GM19238 (cell line): ENCODE measurements around the gene SELENOP.
"Not testable (repeated sequence)": the region's sequence is repeated elsewhere in the genome, so short reads cannot be mapped to it uniquely, and the experiment has no call there.

ENCODE experiments used
- DNase-seq: peaks from one replicate; pipeline ENCODE4 v3.0.0; 2011; ENCODE audit warnings: low spot score; ENCODE audit not compliant: insufficient read length

The SELENOP gene

GRCh38 chr5:42826757-42827515, 15.2 kb upstream of the SELENOP start:
- no peak for DNase-seq

DNA sequence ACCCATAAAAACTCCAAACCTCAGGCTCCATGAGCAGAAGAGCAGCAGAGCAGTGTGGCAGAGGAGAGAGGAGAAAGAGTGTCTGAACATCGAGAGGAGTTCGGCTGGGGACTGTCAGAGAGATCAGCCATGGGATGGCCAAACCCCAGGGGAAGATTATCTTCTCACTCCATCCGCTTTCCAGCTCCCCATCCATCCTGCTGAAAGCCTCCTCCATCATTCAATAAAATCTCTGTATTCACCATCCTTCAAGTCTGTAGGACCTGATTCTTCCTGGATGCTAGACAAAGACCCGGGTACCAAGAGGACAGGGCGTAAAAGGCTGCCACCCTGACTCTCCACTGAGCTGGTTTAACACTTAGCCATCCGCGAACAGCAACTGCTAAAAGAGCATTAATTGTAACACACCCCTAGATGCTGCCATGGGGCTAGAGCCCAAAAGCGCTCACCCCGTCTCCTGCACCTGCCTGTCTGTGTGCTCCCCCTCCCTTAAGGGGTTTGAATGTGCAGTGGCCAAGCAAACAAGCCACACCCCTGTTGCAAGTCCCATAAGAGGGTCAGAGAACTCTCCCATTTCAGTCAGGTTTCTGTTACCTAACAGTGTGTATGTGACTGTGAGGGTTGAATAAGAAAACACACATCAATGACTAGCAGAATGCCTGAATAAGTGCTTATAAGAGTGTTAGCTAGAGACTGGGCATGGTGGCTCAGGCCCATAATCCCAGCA, 13.9 kb upstream of the SELENOP start:
- DNase-seq, result no peak

DNA sequence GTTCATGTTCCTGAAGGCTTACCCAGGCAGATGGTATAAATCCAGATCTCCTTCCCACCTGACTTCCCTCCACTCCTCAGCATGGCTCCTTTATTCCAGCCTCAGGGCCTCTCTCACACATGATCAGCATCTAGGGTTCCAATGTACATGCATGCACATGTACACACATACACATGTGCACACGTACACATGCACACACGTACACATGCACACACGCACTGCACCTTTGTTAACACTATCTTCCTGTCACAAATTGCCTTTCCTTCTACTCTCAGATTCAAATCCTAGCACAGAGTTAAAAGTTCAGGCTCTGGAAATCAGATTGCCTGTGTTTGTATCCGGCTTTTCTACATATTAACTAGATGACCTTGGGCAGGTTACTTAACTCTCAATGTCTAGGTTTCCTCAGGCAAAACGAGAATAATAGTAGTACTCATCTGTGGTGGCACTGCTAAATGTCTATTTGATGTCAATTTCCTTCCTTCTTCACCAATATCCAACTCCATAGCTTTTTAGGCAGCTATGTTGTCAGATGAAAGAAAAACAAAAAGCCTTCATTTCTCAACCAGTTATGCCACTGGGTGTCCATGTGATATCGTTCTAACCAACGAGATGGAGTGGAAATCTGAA, 12.8 kb upstream of the SELENOP start:
- DNase-seq, result no peak

DNA sequence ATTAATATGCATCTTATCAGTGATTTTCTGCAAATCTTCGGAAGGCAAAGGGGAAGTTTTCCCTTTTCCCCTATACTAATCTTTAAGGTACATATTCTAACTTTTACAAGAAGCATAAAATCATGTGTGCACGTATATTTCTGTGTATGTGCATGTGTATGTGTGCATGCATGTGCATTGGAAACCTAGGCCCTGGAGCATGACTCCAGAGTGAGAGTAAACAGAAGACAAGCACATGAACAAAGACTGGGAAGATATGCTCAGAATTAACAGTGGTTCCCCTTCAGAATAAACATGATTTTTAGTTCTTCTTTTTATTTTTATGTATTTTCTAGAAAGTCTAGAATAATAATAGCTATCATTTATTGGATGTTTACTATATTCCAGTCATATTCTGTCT, 10.9 kb upstream of the SELENOP start:
- no peak for DNase-seq

DNA sequence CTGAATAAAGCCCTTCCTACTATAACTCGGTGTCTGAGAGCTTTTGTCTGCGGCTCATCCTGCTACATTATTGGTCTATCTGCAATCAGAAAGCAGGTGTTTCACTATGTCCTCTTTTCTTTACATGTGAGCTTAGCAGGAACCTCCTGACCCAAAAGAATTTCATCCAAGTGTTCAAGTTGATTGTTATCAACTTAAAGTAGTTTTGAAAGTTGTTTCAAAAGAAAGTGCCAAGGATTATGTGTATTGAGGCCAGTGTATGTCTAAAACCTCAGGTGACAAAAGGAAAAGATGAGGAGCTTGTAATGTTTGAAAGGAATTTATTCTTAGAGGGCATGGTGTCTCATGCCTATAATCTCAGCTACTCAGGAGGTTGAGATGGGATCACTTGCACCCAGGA, 8.1 kb upstream of the SELENOP start:
- no peak for DNase-seq

GRCh38 chr5:42816546-42816945, 4.9 kb upstream of the SELENOP start:
- not testable (repeated sequence) for DNase-seq

GRCh38 chr5:42813533-42813932, 1.8 kb upstream of the SELENOP start:
- no peak for DNase-seq

- DNase-seq, result no peak
Measured at GRCh38 chr5:42812620-42813019, 928 bp upstream of the SELENOP start.

DNA sequence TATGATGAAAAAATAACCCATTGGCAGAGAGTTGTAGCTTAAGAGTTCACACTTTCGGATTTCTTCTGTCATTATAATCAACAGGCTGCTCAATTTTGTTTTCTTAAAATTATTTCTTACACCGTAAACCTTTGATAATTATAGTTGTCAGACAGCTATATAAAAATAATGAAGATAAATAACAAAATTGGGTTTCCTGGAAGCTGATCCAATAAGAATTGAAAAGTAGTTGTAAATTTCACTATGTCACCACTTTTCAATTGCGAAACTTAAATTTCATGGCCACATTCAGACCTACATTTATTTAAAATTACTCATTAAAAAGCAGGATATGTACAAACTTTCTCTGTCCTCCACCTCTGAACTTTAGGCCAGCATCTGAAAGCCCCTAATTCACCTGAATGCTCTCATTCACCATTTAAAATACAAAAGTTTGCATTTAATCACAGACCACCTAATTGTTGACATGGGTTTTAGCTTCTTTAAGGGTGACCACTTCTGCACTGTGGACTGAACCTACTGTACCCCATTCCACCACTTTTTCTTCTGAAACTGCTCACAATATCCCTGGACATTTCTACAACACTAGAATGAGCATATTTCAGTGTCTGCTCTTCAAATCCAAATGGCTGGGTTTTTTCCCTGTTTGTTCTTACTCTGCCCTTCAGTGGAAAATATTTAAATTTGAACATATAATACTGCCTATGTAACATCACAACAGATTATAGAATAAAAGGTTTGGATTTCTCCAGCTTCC, 680 bp downstream of the SELENOP start:
- no peak for DNase-seq

DNA sequence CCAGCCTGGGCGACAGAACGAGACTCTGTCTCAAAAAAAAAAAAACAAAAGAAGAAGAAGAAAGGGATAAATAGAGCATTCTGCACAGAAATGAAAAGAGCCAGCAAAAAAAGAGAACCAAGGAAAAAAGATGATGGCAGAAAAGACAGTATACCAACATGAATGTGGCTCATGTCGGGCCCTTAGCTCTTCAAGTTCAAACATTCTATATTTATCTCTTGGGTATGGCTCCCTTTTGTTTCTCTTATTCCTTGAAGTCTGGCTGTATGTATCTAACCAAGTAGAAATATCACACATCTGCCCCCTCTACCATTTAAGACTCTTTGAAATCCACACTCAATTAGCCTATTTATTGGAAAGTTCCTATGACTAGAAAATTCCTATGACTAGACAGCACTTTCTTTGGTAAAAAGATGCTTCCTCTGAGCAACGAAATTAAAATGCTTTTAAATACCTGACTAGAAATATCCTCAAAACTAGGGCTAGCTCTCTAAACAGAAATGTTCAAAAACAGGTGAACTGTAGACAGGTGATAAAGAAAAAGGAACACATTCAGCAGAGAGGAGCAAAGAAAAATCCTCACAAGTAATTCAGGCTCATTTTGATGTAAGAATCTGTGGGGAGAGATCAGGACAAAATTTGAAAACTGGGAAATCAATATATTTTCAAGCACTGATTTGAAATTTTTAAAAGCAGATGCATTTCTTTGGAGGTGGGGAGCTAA, 2.6 kb downstream of the SELENOP start:
- no peak for DNase-seq

GRCh38 chr5:42807722-42808447, 3.8 kb downstream of the SELENOP start:
- no peak for DNase-seq

- DNase-seq, result no peak
Measured at GRCh38 chr5:42806701-42807262, 4.9 kb downstream of the SELENOP start.

DNA sequence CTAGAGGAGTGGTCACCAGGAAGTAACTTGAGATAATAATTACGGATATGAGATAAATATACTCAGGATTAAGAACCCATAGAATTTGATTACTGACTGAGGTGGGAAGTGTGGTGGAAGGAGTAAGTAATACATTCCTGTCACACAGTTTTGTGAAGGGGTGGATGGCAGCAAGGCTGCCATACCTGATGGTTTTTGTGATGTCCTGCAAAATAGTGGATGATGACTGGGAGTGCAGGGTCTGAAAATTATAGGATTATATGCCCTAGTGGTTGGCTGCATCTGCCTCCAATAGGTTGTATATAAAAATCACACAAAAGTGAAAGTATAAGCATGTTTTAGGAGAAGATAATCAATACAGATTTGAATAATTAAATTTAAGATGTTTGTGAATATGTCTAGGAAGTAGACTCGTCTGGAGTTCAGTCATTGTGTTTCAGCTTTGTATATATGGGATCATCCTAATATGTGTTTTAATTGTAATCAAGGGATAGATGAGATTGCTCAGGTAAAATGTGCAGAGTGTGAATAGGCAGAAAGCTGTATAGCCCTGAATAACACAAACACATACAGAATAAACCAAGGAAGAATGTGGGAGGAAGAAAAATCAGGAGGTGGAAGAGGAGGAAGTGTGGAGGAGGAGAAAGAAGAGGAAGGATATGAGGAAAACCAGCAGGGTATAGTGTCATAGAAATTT, 5.5 kb downstream of the SELENOP start:
- DNase-seq, result no peak

DNA sequence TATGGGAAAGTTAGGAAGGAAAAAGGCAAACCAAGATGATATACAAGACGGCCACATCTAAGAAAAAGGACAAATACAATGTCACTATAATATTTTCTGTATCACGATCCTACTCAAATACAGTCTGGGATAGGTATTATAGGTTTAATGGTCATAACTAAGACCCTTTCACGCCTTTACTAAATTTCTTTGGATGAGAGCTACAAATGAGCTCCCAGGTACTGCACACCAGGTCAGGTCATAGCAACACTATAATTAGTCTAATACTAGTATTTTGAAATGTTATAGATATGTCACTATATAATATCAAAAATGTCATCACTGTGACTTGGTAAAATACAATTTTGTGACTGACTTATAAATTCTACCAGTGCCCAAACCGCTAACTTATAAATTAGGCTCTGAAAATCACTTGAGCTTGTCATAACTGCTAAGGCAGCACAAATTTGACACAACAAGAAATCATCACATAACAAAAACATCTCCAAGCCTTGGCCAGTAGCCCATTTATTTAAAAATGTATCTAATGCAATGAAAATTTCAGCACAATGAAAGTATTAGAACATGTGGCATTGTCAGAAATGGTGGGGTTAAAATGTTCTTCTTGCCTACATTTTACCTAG, 6.9 kb downstream of the SELENOP start:
- no peak for DNase-seq

- DNase-seq, result no peak
Measured at GRCh38 chr5:42801516-42802166, 10.1 kb downstream of the SELENOP start.

DNA sequence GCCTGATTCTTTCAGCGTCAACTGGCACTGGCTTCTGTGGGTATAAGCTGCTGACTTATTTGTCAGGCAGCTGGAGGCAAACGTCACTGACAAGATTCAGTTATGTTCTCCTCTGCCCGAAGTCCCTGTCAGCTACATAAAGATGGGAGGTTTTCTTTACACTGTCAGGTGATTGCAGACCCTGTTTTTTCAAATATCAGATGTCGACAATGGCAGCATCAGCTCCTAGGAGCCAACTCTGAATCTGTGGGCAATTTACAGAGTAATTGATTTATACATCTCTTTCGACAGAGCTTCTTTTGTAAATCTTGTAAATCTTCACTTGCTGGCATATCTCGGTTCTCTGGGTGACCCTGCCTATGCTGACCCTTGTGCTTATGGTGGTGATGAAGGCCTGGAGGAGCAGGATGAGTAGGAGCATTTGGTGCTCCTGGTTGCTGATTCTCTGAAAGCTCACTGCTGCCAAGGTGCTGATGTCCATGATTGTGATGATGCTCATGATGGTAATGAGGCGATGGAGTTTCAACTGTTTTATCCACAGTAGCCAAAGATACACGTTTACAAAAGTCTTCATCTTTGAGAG, 10.9 kb downstream of the SELENOP start:
- no peak for DNase-seq

GRCh38 chr5:42799668-42800114, 12.0 kb downstream of the SELENOP start:
- no peak for DNase-seq

GRCh38 chr5:42799241-42799608, 12.5 kb downstream of the SELENOP start:
- no peak for DNase-seq
